Measurements from ENCODE around the gene ADSL.

DNA sequence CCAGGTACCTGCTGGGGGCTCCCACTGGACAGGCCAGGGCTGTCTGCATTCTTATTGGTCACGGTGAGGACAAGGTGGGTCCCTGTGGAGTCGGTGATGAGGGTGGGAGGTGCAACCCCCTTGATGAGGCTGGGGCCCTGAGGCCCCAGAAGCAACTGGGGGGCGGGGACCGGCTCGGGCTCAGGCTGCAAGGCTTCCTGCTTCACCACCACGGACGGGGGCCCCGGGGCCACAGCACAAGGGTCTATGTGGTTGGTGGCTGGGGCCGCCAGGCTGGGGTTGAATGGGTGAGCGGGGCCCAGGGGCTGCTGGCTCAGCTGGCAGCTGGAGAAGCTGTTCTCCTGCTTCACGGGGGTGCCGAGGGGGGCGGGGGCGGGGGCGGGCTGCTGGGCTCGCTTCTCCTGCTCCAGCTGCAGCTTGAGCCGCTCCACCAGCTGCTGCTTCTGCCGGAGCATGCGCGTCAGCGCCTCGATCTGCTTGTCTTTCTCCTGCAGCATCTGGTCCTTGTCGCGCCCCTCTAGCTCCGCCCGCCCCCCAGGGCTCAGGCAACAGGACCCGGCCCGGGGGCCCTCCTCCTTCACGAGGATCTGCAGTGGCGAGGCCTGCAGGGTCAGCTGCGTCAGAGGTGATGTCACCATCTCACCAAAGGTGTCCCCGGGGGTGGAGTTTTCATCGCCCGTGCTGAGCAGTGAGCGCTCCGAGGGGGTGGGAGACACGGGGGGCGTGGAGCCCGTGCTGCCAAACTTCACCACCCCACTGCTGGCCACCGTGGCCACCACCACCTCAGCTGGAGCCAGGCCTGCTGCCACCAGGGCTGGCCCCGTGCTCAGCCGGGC is 72.3 kb downstream of the ADSL start:
- TF ChIP-seq, protein P1, sequence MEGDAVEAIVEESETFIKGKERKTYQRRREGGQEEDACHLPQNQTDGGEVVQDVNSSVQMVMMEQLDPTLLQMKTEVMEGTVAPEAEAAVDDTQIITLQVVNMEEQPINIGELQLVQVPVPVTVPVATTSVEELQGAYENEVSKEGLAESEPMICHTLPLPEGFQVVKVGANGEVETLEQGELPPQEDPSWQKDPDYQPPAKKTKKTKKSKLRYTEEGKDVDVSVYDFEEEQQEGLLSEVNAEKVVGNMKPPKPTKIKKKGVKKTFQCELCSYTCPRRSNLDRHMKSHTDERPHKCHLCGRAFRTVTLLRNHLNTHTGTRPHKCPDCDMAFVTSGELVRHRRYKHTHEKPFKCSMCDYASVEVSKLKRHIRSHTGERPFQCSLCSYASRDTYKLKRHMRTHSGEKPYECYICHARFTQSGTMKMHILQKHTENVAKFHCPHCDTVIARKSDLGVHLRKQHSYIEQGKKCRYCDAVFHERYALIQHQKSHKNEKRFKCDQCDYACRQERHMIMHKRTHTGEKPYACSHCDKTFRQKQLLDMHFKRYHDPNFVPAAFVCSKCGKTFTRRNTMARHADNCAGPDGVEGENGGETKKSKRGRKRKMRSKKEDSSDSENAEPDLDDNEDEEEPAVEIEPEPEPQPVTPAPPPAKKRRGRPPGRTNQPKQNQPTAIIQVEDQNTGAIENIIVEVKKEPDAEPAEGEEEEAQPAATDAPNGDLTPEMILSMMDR (conservative IDR thresholded peaks at IDR 0.05; ENCODE audit: low read depth, low read length) = no peak
- no peak for TF ChIP-seq EZH2 (IDR thresholded peaks at IDR 0.05; ENCODE audit: low read length, unreplicated experiment)
